Spinal cord (tissue), 10 donors: ENCODE data around the gene FXYD1. TPM values are rescaled to one million over a fixed set of nuclear protein-coding genes. Genes with fewer than 3 reads are reported as not detected.

Source experiments
- DNase-seq, 6 donors: peaks; one replicate each; pipeline versions ENCODE4 v3.0.0 to v3.0.0-alpha.2; 2013 to 2015; ENCODE audit warnings: low spot score in 6 of 6, low read depth in 4 of 6
- H3K27ac ChIP-seq: one replicate; pipeline ENCODE4 v1.5.1; 2013; ENCODE audit warnings: low read depth, low read length, control low read depth
- H3K27me3 ChIP-seq: one replicate; pipeline ENCODE4 v1.6.1; 2013; ENCODE audit warnings: low read length; ENCODE audit not compliant: control insufficient read depth, insufficient read depth
- H3K36me3 ChIP-seq: one replicate; pipeline ENCODE4 v1.6.1; 2013; ENCODE audit warnings: low read length; ENCODE audit not compliant: control insufficient read depth, insufficient read depth
- H3K4me1 ChIP-seq: one replicate; pipeline ENCODE4 v1.6.1; 2013; ENCODE audit warnings: low read length; ENCODE audit not compliant: control insufficient read depth, insufficient read depth
- H3K4me3 ChIP-seq: one replicate; pipeline ENCODE4 v1.5.1; 2013; ENCODE audit warnings: low read depth, low read length, control low read depth
- H3K9me3 ChIP-seq: one replicate; pipeline ENCODE4 v1.6.1; 2013; ENCODE audit warnings: low read length; ENCODE audit not compliant: control insufficient read depth, insufficient read depth
- WGBS: methylation state at CpG from one replicate; pipeline ENCODE4 v1.1.5; 2013; ENCODE audit warnings: missing lambda C conversion rate; ENCODE audit not compliant: insufficient coverage; 5-methylcytosine and 5-hydroxymethylcytosine counted together
- long read RNA-seq, 4 donors: transcript quantifications; one replicate each; lab custom pipeline, GENCODE V29; 2026
- polyA plus RNA-seq, 2 donors: library from polyadenylated mRNA; unstranded; fragments of 120-200 nt; gene quantifications; one replicate each; pipeline ENCODE4 v1.2.1, GENCODE V29; 2013; ENCODE audit not compliant: insufficient read length in 2 of 2
- total RNA-seq, 2 donors: library from RNA; depleted of rRNA in 1 of 2; stranded (reverse); fragments of 120-200 nt in 1 of 2; fragments of >200 nt in 1 of 2; gene quantifications; one replicate each; pipeline versions ENCODE4 v1.2.3 to v1.2.4, GENCODE V29; 2013 to 2014
- donor health status: healthy.

FXYD1 gene
- total RNA-seq (100 to 1,000 TPM in 1 of 2 donors, 10 to 100 TPM in 1; 20.4 to 104 TPM), polyA plus RNA-seq (10 to 100 TPM; 37.9 to 58.3 TPM)
- long read RNA-seq, donor 1, transcript FXYD1-201 (8 exons, 592 nt), result major isoform, 29 of 42 reads
- long read RNA-seq, donor 1, partial matches to known transcripts, result 7 of 42 reads
- long read RNA-seq, donor 1, other reads (novel, unspliced or antisense), result 0 of 42 reads
- long read RNA-seq, donor 2, transcript FXYD1-201 (8 exons, 592 nt), result major isoform, 8 of 10 reads
- long read RNA-seq, donor 2, partial matches to known transcripts, result 0 of 10 reads
- long read RNA-seq, donor 2, other reads (novel, unspliced or antisense), result 0 of 10 reads
- long read RNA-seq, donor 3, transcript FXYD1-201 (8 exons, 592 nt), result major isoform, 8 of 9 reads
- long read RNA-seq, donor 3, partial matches to known transcripts, result 0 of 9 reads
- long read RNA-seq, donor 3, other reads (novel, unspliced or antisense), result 0 of 9 reads
- long read RNA-seq, donor 4, transcript FXYD1-201 (8 exons, 592 nt), result major isoform, 31 of 37 reads
- long read RNA-seq, donor 4, partial matches to known transcripts, result 0 of 37 reads
- long read RNA-seq, donor 4, other reads (novel, unspliced or antisense), result 0 of 37 reads

DNA sequence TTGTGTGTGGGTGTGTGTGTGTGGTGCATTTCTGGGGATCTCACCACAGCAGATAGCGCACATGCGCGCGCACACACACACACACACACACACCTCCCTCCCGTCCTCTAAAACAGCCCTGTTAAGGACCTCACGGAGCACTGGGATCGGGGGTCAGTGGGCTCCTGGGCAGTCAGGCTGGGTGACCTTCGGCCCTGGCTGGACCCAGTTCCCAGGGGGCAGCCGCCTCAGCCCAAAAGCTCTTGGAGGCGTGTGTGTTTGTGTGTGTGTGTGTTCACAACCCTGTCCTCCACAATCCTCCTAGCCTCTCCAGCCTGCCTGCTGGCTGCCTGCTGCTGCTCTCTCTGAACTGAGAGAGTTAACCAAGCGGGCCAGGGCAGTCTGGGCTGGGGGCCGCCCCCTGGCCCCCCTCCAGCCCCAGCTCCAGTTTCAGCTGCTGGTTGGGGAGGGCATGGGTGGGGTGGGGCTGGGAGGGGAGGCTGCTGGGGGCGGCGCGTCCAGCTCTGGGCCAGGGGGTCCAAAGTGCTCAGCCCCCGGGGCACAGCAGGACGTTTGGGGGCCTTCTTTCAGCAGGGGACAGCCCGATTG is at the start of gene FXYD1:
Gene FXYD1, plus strand, starts transcription at position 520 of the 588 bp plus-strand sequence. CDS start 1,256 bp downstream, outside the sequence.
- Histone ChIP-seq H3K36me3 (peaks cover 3% of the 10 kb centered on the region), H3K4me3 (peak within 1 kb of the TSS; percentile 45), H3K4me1 (peaks cover 82% of the 10 kb centered on the region), H3K9me3 (no peaks in the 10 kb centered on the region), H3K27ac (peak within 1 kb of the TSS; percentile 94), H3K27me3 (peaks cover 14% of the 10 kb centered on the region)
- DNase-seq, result peak in 1 of 6 donors; percentile 77
- 15% methylated on average over 6 of the region's 18 CpGs for WGBS

DNA sequence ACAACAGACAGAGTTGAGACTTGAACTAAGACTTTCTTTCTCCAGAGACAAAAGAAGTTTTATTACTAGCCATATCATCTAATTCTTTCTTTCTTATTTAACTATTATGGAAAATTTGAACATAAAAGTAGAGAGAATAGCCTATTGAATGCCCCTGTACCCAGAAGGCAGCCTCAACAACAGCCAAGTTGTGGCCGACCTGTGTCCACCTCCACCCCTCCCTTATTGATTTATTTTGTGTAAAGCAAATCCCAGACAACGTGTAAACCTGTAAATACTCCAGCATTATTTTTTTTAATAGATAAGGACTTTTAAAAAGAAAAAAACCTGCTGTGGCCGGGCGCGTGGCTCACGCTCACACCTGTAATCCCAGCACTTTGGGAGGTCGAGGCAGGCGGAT is 49.1 kb upstream of the FXYD1 start:
- peaks cover 2% of the 10 kb centered on the region for H3K27me3 ChIP-seq
- no CpG with 5 or more reads among the region's 8 CpGs for WGBS
- DNase-seq, result no peak
- H3K27ac ChIP-seq, result no peak overlapping the region
- no peak overlapping the region for H3K4me3 ChIP-seq
- H3K4me1 ChIP-seq, result peaks cover 11% of the 10 kb centered on the region
- no peaks in the 10 kb centered on the region for H3K9me3 ChIP-seq
- no peaks in the 10 kb centered on the region for H3K36me3 ChIP-seq

DNA sequence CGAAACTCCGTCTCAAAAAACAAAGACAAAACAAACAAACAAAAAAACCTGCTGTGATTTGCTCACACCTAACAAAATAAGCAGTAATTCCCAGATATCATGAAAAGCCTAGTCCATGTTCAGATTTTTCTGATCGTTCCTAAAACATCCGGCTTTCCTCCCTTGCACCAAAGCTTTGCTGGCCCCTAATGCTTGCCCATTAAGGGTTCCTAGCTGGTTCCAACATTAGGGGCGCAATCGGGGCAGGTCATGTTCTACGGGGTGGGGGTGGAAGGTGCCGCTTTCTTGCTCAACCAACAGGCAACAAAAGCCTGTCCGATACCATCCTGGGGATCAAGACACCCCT is 48.5 kb upstream of the FXYD1 start:
- Histone ChIP-seq H3K36me3 (no peaks in the 10 kb centered on the region), H3K27ac (no peak overlapping the region), H3K4me3 (no peak overlapping the region), H3K27me3 (peaks cover 2% of the 10 kb centered on the region), H3K9me3 (no peaks in the 10 kb centered on the region), H3K4me1 (peaks cover 11% of the 10 kb centered on the region)
- 28% methylated on average over 6 of the region's 9 CpGs for WGBS
- DNase-seq, result no peak

DNA sequence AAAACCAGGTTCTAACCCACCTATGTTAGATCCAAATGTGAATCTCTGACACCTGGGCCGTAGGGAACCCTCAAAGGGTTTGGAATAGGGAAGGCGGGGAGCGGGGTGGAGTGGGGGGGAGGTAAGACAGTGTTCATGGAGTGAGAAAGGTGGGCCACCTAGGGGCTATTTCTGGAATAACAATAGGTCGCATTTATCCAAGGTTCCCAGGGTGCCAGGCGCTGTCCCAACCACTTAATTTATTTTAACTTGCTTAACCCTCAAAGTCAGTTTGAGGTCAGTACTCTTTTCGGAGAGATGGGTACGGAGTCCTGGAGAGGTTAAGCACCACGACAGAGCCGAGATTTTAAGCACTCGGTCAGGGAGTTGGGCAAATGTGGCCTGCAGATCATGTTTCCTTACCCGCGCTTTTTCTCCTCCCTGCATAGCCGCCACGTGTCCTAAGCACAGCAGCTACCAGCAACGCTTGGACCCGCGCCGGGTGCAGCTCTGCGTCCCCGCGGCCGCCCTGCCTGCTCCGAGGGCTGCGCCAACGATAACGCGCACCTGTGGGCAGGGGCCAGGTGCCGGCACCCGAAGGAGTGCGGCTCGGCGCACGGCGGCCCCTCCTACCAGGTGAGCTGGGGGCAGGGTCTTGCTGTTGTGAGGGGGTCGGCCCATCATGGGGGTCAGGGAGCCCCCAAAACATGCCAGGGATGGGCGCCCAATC is 48.0 kb upstream of the FXYD1 start:
- no peaks in the 10 kb centered on the region for H3K9me3 ChIP-seq
- H3K4me3 ChIP-seq, result no peak overlapping the region
- DNase-seq, result peak in 5 of 6 donors; percentile 19 to 86 (median 35)
- no peaks in the 10 kb centered on the region for H3K36me3 ChIP-seq
- H3K4me1 ChIP-seq, result peaks cover 11% of the 10 kb centered on the region
- 8% methylated on average over 32 of the region's 36 CpGs for WGBS
- no peak overlapping the region for H3K27ac ChIP-seq
- H3K27me3 ChIP-seq, result peaks cover 2% of the 10 kb centered on the region

GRCh38 chr19:35093430-35093829 is 45.2 kb upstream of the FXYD1 start:
- Histone ChIP-seq H3K4me1 (peaks cover 11% of the 10 kb centered on the region), H3K36me3 (no peaks in the 10 kb centered on the region), H3K27me3 (peaks cover 2% of the 10 kb centered on the region), H3K9me3 (no peaks in the 10 kb centered on the region), H3K4me3 (no peak overlapping the region), H3K27ac (no peak overlapping the region)
- no peak for DNase-seq
- 99% methylated on average over 5 of the region's 5 CpGs for WGBS

- DNase-seq, result no peak
- H3K27me3 ChIP-seq, result peaks cover 2% of the 10 kb centered on the region
- H3K27ac ChIP-seq, result no peak overlapping the region
- H3K4me3 ChIP-seq, result no peak overlapping the region
- WGBS, result 88% methylated on average over 11 of the region's 11 CpGs
- no peaks in the 10 kb centered on the region for H3K36me3 ChIP-seq
- peaks cover 11% of the 10 kb centered on the region for H3K4me1 ChIP-seq
- H3K9me3 ChIP-seq, result no peaks in the 10 kb centered on the region
Measured at GRCh38 chr19:35093941-35094647, 44.5 kb upstream of the FXYD1 start.

- Histone ChIP-seq H3K36me3 (no peaks in the 10 kb centered on the region), H3K9me3 (no peaks in the 10 kb centered on the region), H3K27me3 (peaks cover 2% of the 10 kb centered on the region), H3K4me3 (no peak overlapping the region), H3K4me1 (peaks cover 11% of the 10 kb centered on the region), H3K27ac (no peak overlapping the region)
- WGBS, result 100% methylated on average over 4 of the region's 4 CpGs
- DNase-seq, result no peak
Measured at GRCh38 chr19:35094656-35095055, 44.0 kb upstream of the FXYD1 start.

GRCh38 chr19:35095667-35096368 is 42.8 kb upstream of the FXYD1 start:
- no peaks in the 10 kb centered on the region for H3K27me3 ChIP-seq
- H3K9me3 ChIP-seq, result no peaks in the 10 kb centered on the region
- no peak overlapping the region for H3K27ac ChIP-seq
- peak in 1 of 6 donors; percentile 4 for DNase-seq
- H3K4me1 ChIP-seq, result peaks cover 5% of the 10 kb centered on the region
- no peak overlapping the region for H3K4me3 ChIP-seq
- H3K36me3 ChIP-seq, result no peaks in the 10 kb centered on the region
- 74% methylated on average over 8 of the region's 8 CpGs for WGBS
